HG02623 (cell line): Measurements from ENCODE around the gene GRIP2.

Experiments
- ATAC-seq: cut with Tn5 transposase; IDR thresholded peaks from one replicate; pipeline ENCODE4 v1.9.1; 2021; ENCODE audit warnings: moderate library complexity; ENCODE audit not compliant: unreplicated experiment

The GRIP2 gene

GRCh38 chr3:14471690-14472089, 68.5 kb downstream of the GRIP2 start:
- ATAC-seq, result no peak

- no peak for ATAC-seq
Observed at GRCh38 chr3:14471016-14471415, 69.1 kb downstream of the GRIP2 start.

- ATAC-seq, result no peak
Observed at GRCh38 chr3:14470461-14470860, 69.7 kb downstream of the GRIP2 start.

- ATAC-seq, result no peak
Observed at GRCh38 chr3:14468621-14468981, 71.5 kb downstream of the GRIP2 start.

- no peak for ATAC-seq
Observed at GRCh38 chr3:14467814-14468620, 72.1 kb downstream of the GRIP2 start.

GRCh38 chr3:14466179-14466903, 73.8 kb downstream of the GRIP2 start:
- no peak for ATAC-seq

GRCh38 chr3:14465425-14465824, 74.7 kb downstream of the GRIP2 start:
- no peak for ATAC-seq

GRCh38 chr3:14464521-14464920, 75.6 kb downstream of the GRIP2 start:
- ATAC-seq, result no peak

- no peak for ATAC-seq
Observed at GRCh38 chr3:14464141-14464465, 76.0 kb downstream of the GRIP2 start.

GRCh38 chr3:14463330-14464140, 76.6 kb downstream of the GRIP2 start:
- ATAC-seq, result no peak

GRCh38 chr3:14462738-14463137, 77.4 kb downstream of the GRIP2 start:
- ATAC-seq, result no peak

GRCh38 chr3:14461748-14462324, 78.3 kb downstream of the GRIP2 start:
- ATAC-seq, result peak; percentile 46

- ATAC-seq, result no peak
Observed at GRCh38 chr3:14461006-14461747, 79.0 kb downstream of the GRIP2 start.

GRCh38 chr3:14460342-14461005, 79.7 kb downstream of the GRIP2 start:
- ATAC-seq, result no peak

- ATAC-seq, result no peak
Observed at GRCh38 chr3:14459787-14460186, 80.4 kb downstream of the GRIP2 start.

- ATAC-seq, result no peak
Observed at GRCh38 chr3:14459384-14459783, 80.8 kb downstream of the GRIP2 start.

- ATAC-seq, result no peak
Observed at GRCh38 chr3:14458434-14459275, 81.5 kb downstream of the GRIP2 start.

- ATAC-seq, result no peak
Observed at GRCh38 chr3:14457999-14458398, 82.1 kb downstream of the GRIP2 start.

GRCh38 chr3:14457481-14457880, 82.7 kb downstream of the GRIP2 start:
- no peak for ATAC-seq
